H1 (cell line): ENCODE results near the gene SIRT7. TPM values are rescaled to one million over a fixed set of nuclear protein-coding genes. Genes with fewer than 3 reads are reported as not detected.

ENCODE experiments used
- NRF1 ChIP-seq: IDR thresholded peaks from 2 replicates; pipeline ENCODE4 v1.6.1; 2011; ENCODE audit warnings: mild to moderate bottlenecking, low read depth, low read length, improper control_type of control experiment
- TCF12 ChIP-seq: IDR thresholded peaks from 2 replicates; pipeline ENCODE4 v1.6.1; 2011; ENCODE audit warnings: low read depth, mild to moderate bottlenecking, low read length
- polyA plus RNA-seq, 7 experiments: library from polyadenylated mRNA; depleted of rRNA in 3 of 7; stranded (reverse) in 5 of 7; unstranded in 2 of 7; fragments of >200 nt in 5 of 7; fragments of 200-250 nt in 2 of 7; gene quantifications; 1 replicate in 5 of 7; 2 replicates in 1 of 7; 4 replicates in 1 of 7; pipeline versions ENCODE4 v1.2.1 to v1.2.3, GENCODE V29; 2011 to 2013; ENCODE audit warnings: missing spikeins in 2 of 7, mixed read lengths in 2 of 7
- total RNA-seq: library from RNA; stranded (reverse); fragmentation: NEBNext Ultra II Directional; extraction: Animal tissue kit (Norgen Biotek cat#: 25700); gene quantifications from 2 replicates; pipeline ENCODE4 v1.2.1, GENCODE V29; 2021
- TF ChIP-seq, protein P1 (sequence below): IDR thresholded peaks from 2 replicates; pipeline ENCODE4 v1.6.1; 2012; ENCODE audit warnings: inconsistent platforms
- TF ChIP-seq, protein P2 (sequence below): IDR thresholded peaks from 2 replicates; pipeline ENCODE4 v1.6.1; 2012; ENCODE audit warnings: low read length, inconsistent platforms

The SIRT7 gene
- total and polyA plus RNA-seq, 2 of the 8 experiments (the other 6 are each of a cell fraction or from before 2014, with no cell fraction given), result 5.8 to 16.6 TPM

DNA sequence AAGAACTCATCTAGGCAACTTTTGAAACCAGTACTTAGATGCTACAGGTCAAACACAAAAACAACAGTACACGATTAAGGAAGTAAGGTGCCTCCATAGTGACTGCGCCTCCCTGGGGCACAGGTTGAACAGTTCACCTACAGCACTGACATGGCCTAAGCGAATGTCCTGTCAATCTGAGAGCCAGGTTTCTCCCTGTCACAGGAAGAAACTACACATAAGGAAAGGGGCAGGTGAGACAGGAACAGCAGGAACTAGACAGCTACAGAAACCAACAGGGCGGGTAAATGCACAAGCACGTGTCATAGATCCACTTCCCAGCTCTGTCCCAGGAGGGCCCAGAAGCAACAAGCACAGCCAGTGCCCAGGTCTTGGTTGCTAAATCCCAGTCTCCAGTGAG lies 38.9 kb downstream of the SIRT7 start (continued):
- TF ChIP-seq, protein P1, sequence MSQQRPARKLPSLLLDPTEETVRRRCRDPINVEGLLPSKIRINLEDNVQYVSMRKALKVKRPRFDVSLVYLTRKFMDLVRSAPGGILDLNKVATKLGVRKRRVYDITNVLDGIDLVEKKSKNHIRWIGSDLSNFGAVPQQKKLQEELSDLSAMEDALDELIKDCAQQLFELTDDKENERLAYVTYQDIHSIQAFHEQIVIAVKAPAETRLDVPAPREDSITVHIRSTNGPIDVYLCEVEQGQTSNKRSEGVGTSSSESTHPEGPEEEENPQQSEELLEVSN, result no peak
- TF ChIP-seq TCF12 (no peak), NRF1 (no peak)
- TF ChIP-seq, protein P2, sequence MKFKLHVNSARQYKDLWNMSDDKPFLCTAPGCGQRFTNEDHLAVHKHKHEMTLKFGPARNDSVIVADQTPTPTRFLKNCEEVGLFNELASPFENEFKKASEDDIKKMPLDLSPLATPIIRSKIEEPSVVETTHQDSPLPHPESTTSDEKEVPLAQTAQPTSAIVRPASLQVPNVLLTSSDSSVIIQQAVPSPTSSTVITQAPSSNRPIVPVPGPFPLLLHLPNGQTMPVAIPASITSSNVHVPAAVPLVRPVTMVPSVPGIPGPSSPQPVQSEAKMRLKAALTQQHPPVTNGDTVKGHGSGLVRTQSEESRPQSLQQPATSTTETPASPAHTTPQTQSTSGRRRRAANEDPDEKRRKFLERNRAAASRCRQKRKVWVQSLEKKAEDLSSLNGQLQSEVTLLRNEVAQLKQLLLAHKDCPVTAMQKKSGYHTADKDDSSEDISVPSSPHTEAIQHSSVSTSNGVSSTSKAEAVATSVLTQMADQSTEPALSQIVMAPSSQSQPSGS, result no peak
